GM12878 (cell line): ENCODE results near the gene PCTP. TPM values are rescaled to one million over a fixed set of nuclear protein-coding genes. Genes with fewer than 3 reads are reported as not detected.

ENCODE experiments used
- ATAC-seq: fragments of 200-7000 bp; cut with Tn5 transposase; 3 replicates; pipeline ENCODE4 v1.9.1; 2020; ENCODE audit warnings: mild to moderate bottlenecking, moderate library complexity
- BruUV-seq: library from RNA; stranded (reverse); fragments of 400-500 nt; replicated peaks from 2 replicates; lab custom pipeline; 2021; lab: Mats Ljungman, UMichigan
- CTCF ChIA-PET: fragments of 300-600 bp; sonication (Branson Sonifier 250); formaldehyde crosslinking; extraction: SDS; loops from one replicate; lab custom pipeline; 2021; ENCODE audit warnings: inconsistent platforms; lab: Yijun Ruan, JAX
- POLR2A ChIA-PET: fragments of 350-600 bp; formaldehyde crosslinking; extraction: SDS; loops from one replicate; lab custom pipeline; 2021; ENCODE audit warnings: inconsistent platforms; lab: Charles Lee
- RAD21 ChIA-PET: fragments of 300-600 bp; sonication (Branson Sonifier 250); formaldehyde crosslinking; loops from one replicate; lab custom pipeline; 2023; ENCODE audit warnings: antibody characterized with exemption; ENCODE audit not compliant: unreplicated experiment; lab: Charles Lee
- SMC1A ChIA-PET: fragments of 300-600 bp; sonication (Branson Sonifier 250); formaldehyde crosslinking; loops from one replicate; lab custom pipeline; 2023; ENCODE audit not compliant: unreplicated experiment, uncharacterized antibody; lab: Charles Lee
- DNase-seq: peaks from one replicate; pipeline ENCODE4 v3.0.0-alpha.2; 2011; ENCODE audit warnings: low read depth, low spot score
- FAIRE-seq: peaks from 3 replicates; lab custom pipeline; 2011; peaks lifted over from hg19 to GRCh38; lab: Jason Lieb, UNC
- H2AFZ ChIP-seq: 2 replicates; pipeline ENCODE4 v1.6.0; 2011; ENCODE audit warnings: low read depth, low read length, control low read depth; ENCODE audit not compliant: control insufficient read depth
- H3K27ac ChIP-seq: 2 replicates; pipeline ENCODE4 v1.5.1; 2011; ENCODE audit warnings: control low read depth; ENCODE audit not compliant: control insufficient read depth, insufficient read depth
- H3K27me3 ChIP-seq, 2 experiments: replicated peaks in 1 of 2; 2 replicates each; pipeline versions ENCODE4 v1.6.0 to v1.6.1; 2011; ENCODE audit warnings: low read length in 1 of 2; ENCODE audit not compliant: control insufficient read depth in 2 of 2, insufficient read depth in 2 of 2
- H3K36me3 ChIP-seq, 2 experiments: 2 replicates each; pipeline ENCODE4 v1.5.1; 2011; ENCODE audit warnings: low read length in 1 of 2; ENCODE audit not compliant: control insufficient read depth in 2 of 2, insufficient read depth in 2 of 2
- H3K4me1 ChIP-seq: 2 replicates; pipeline ENCODE4 v1.6.1; 2011; ENCODE audit warnings: mild to moderate bottlenecking, low read length, moderate library complexity, mixed read lengths; ENCODE audit not compliant: control insufficient read depth, insufficient read depth
- H3K4me2 ChIP-seq: 2 replicates; pipeline ENCODE4 v1.6.0; 2011; ENCODE audit warnings: control low read depth; ENCODE audit not compliant: control insufficient read depth, insufficient read depth
- H3K4me3 ChIP-seq: fragments of 200-600 bp; sonication (generic); 2 replicates; pipeline ENCODE4 v1.5.1; 2016
- H3K79me2 ChIP-seq: 2 replicates; pipeline ENCODE4 v1.6.0; 2011; ENCODE audit warnings: low read length; ENCODE audit not compliant: control insufficient read depth, insufficient read depth
- H3K9ac ChIP-seq: 2 replicates; pipeline ENCODE4 v1.8.0; 2011; ENCODE audit warnings: low read length, control low read depth, mixed read lengths; ENCODE audit not compliant: control insufficient read depth, insufficient read depth
- H3K9me3 ChIP-seq: replicated peaks from 3 replicates; pipeline ENCODE4 v1.5.1; 2011; ENCODE audit warnings: mild to moderate bottlenecking, low read length; ENCODE audit not compliant: control insufficient read depth, insufficient read depth
- H4K20me1 ChIP-seq: 2 replicates; pipeline ENCODE4 v1.6.0; 2011; ENCODE audit not compliant: control insufficient read depth, insufficient read depth
- BACH1 ChIP-seq: fragments of 450-650 bp; IDR thresholded peaks from 2 replicates; pipeline ENCODE4 v1.6.1; 2017; ENCODE audit warnings: mild to moderate bottlenecking, borderline replicate concordance
- BRCA1 ChIP-seq: IDR thresholded peaks from 2 replicates; pipeline ENCODE4 v1.6.1; 2011; ENCODE audit warnings: low read depth, low read length, improper control_type of control experiment
- CBX5 ChIP-seq: sonication (generic); IDR thresholded peaks from 2 replicates; pipeline ENCODE4 v1.6.1; 2016; ENCODE audit warnings: low read depth, moderate library complexity, mild to moderate bottlenecking, inconsistent platforms
- CHD1 ChIP-seq: IDR thresholded peaks from 2 replicates; pipeline ENCODE4 v1.6.1; 2012; ENCODE audit warnings: low read depth, low read length, improper control_type of control experiment
- EGR1 ChIP-seq, 2 experiments: IDR thresholded peaks; 1 replicate in 1 of 2; 2 replicates in 1 of 2; pipeline ENCODE4 v1.6.1; 2011 to 2012; ENCODE audit warnings: low read depth in 2 of 2, low read length in 2 of 2, borderline replicate concordance in 1 of 2, mild to moderate bottlenecking in 1 of 2, moderate library complexity in 1 of 2
- KAT2A ChIP-seq: conservative IDR thresholded peaks from 2 replicates; pipeline ENCODE4 v1.6.1; 2011; ENCODE audit warnings: low read depth, low read length; ENCODE audit not compliant: control insufficient read depth
- RBBP5 ChIP-seq: fragments of 200-600 bp; sonication (generic); conservative IDR thresholded peaks from 2 replicates; pipeline ENCODE4 v1.6.1; 2016
- SIX5 ChIP-seq: IDR thresholded peaks from 2 replicates; pipeline ENCODE4 v1.6.1; 2011; ENCODE audit warnings: mild to moderate bottlenecking, low read depth, low read length, moderate library complexity; ENCODE audit not compliant: severe bottlenecking
- ZBTB33 ChIP-seq: fragments of 450-650 bp; IDR thresholded peaks from 2 replicates; pipeline ENCODE4 v1.6.1; 2017; ENCODE audit warnings: mild to moderate bottlenecking
- ZNF217 ChIP-seq: fragments of 450-650 bp; IDR thresholded peaks from 2 replicates; pipeline ENCODE4 v1.6.1; 2017; ENCODE audit warnings: antibody characterized with exemption, mild to moderate bottlenecking
- WGBS: methylation state at CpG from one replicate; pipeline ENCODE4 v1.1.6; 2016; ENCODE audit warnings: low lambda C conversion rate; ENCODE audit not compliant: insufficient replicate concordance, insufficient coverage; ENCODE audit errors: missing lambda C conversion rate; 5-methylcytosine and 5-hydroxymethylcytosine counted together
- in situ Hi-C: fragments of 300-500 bp; cut with MboI; formaldehyde crosslinking; loops from 9 replicates; pipeline ENCODE4 v1.14.3; 2018; ENCODE audit warnings: mixed read lengths
- intact Hi-C: fragments of 100-400 bp; cut with micrococcal nuclease; formaldehyde crosslinking; loops from one replicate; pipeline ENCODE4 v1.14.2; 2022; ENCODE audit not compliant: unreplicated experiment
- polyA plus RNA-seq, 11 experiments: library from polyadenylated mRNA; depleted of rRNA in 4 of 11; unstranded in 6 of 11; stranded (reverse) in 5 of 11; fragments of >200 nt; fragmentation: Nextera tagmentation in 4 of 11; fragmentation: Illumina TruSeq in 1 of 11; extraction: Ambion mirVana in 4 of 11; extraction: Trizol in 1 of 11; gene quantifications; 1 replicate in 1 of 11; 2 replicates in 10 of 11; pipeline versions ENCODE4 v1.2.1 to v1.2.3, GENCODE V29; 2011 to 2016; ENCODE audit warnings: inconsistent platforms in 2 of 11, missing spikeins in 2 of 11, low read depth in 1 of 11
- total RNA-seq, 4 experiments: library from RNA; depleted of rRNA in 3 of 4; stranded (reverse); fragments of >200 nt in 3 of 4; fragmentation: Illumina TruSeq in 1 of 4; extraction: Trizol in 1 of 4; gene quantifications; 2 replicates each; pipeline versions ENCODE4 v1.2.1 to v1.2.3, GENCODE V29; 2013 to 2021
- TF ChIP-seq, protein P1 (sequence below): fragments of 450-650 bp; IDR thresholded peaks from 2 replicates; pipeline ENCODE4 v1.6.1; 2017; ENCODE audit warnings: mild to moderate bottlenecking, low read depth, inconsistent platforms; ENCODE audit not compliant: poor library complexity, severe bottlenecking
- TF ChIP-seq, protein P2 (sequence below): IDR thresholded peaks from 2 replicates; pipeline ENCODE4 v1.6.1; 2011; ENCODE audit warnings: borderline replicate concordance, low read depth, mild to moderate bottlenecking, moderate library complexity, low read length; ENCODE audit not compliant: insufficient read depth, poor library complexity, severe bottlenecking

The PCTP gene
- total and polyA plus RNA-seq, 10 of the 15 experiments (the other 5 are each of a cell fraction or from before 2014, with no cell fraction given), result 1.4 to 26.8 (median 3.7) TPM

DNA sequence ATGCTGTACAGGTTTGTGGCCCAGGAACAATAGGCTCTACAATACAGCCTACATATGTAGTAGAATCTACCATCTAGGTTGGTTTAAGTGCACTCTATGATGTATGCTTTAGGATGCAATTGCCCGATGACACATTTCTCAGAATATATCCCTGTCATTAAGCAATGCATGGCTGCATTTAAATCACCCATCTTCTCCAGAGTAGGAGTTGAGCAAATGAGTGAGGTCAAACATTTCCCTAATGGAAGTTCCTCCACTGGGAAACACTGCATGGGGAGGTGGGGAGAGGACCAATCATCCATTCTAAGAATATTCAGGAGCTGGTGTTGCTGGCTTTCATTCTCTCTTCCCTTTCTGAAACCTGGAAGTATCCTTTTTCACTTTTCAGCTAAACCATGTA is 2.0 kb upstream of the PCTP start:
- DNase-seq (no peak), ATAC-seq (no peak)
- H4K20me1 ChIP-seq, result no peaks in the 10 kb centered on the region
- no peaks in the 10 kb centered on the region for H3K27me3 ChIP-seq
- SMC1A ChIA-PET, result interaction anchor here (0.6 kb wide), 1 partner anchor 31 kb away, joined by 3 read pairs; no protein-coding TSS in a partner anchor
- CTCF ChIA-PET, result interaction anchor here (3.0 kb wide), 1 partner anchor 22 kb away, joined by 23 read pairs; no protein-coding TSS in a partner anchor
- POLR2A ChIA-PET, result no interaction called here
- BruUV-seq, result no TSS peak
- TF ChIP-seq EGR1 (IDR thresholded peaks at IDR 0.05; ENCODE audit: borderline replicate concordance in 1 of 2, low read depth in 2 of 2, low read length in 2 of 2) (no peak), CBX5 (no peak), BACH1 (no peak), RBBP5 (no peak), BRCA1 (no peak), KAT2A (no peak), SIX5 (no peak), ZBTB33 (no peak), ZNF217 (no peak), CHD1 (no peak)
- TF ChIP-seq, protein P1, sequence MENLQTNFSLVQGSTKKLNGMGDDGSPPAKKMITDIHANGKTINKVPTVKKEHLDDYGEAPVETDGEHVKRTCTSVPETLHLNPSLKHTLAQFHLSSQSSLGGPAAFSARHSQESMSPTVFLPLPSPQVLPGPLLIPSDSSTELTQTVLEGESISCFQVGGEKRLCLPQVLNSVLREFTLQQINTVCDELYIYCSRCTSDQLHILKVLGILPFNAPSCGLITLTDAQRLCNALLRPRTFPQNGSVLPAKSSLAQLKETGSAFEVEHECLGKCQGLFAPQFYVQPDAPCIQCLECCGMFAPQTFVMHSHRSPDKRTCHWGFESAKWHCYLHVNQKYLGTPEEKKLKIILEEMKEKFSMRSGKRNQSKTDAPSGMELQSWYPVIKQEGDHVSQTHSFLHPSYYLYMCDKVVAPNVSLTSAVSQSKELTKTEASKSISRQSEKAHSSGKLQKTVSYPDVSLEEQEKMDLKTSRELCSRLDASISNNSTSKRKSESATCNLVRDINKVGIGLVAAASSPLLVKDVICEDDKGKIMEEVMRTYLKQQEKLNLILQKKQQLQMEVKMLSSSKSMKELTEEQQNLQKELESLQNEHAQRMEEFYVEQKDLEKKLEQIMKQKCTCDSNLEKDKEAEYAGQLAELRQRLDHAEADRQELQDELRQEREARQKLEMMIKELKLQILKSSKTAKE, result no peak
- TF ChIP-seq, protein P2, sequence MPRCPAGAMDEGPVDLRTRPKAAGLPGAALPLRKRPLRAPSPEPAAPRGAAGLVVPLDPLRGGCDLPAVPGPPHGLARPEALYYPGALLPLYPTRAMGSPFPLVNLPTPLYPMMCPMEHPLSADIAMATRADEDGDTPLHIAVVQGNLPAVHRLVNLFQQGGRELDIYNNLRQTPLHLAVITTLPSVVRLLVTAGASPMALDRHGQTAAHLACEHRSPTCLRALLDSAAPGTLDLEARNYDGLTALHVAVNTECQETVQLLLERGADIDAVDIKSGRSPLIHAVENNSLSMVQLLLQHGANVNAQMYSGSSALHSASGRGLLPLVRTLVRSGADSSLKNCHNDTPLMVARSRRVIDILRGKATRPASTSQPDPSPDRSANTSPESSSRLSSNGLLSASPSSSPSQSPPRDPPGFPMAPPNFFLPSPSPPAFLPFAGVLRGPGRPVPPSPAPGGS, result no peak
- TF ChIP-seq, all 136 proteins: peak for 0
- RAD21 ChIA-PET, result no interaction called here
- 100% methylated on average over 1 of the region's 1 CpG for WGBS
- Histone ChIP-seq H3K36me3 (no peaks in the 10 kb centered on the region), H3K4me3 (no peak overlapping the region), H3K4me1 (peaks cover 4% of the 10 kb centered on the region; the same call in 1 of the 2 replicates), H3K27ac (no peak overlapping the region), H3K79me2 (no peaks in the 10 kb centered on the region), H3K9me3 (no peaks in the 10 kb centered on the region), H2AFZ (no peak overlapping the region), H3K4me2 (no peak overlapping the region), H3K9ac (no peak overlapping the region)
- intact Hi-C loops (no loop called here), in situ Hi-C loops (no loop called here)
- no peak for FAIRE-seq
